ENCODE data around the gene OR8G5. TPM values are rescaled to one million over a fixed set of nuclear protein-coding genes. Genes with fewer than 3 reads are reported as not detected.

The OR8G5 gene
- total and polyA plus RNA-seq, 2 experiments from 2014 or later, result not detected

DNA sequence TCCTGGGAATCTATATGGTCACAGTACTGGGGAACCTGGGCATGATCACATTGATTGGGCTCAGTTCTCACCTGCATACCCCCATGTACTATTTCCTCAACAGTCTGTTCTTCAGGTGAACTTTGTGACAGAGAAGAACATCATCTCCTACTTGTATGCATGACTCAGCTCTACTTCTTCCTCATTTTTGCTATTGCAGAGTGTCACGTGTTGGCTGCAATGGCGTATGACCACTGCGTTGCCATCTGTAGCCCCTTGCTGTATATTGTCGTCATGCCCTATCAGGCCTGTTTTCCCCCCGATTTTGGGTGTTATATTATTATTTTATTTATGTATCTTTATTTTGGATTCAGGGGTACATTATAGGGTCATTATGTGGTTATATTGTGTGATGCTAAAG is 17.7 kb upstream of the OR8G5 start:
- Histone ChIP-seq H4K20me1 (replicated peaks; ENCODE audit: insufficient read depth) (no peaks in the 10 kb centered on the region), H3K9me2 (ENCODE audit: insufficient read depth) (no peaks in the 10 kb centered on the region), H3F3A (replicated peaks; ENCODE audit: low read depth) (no peaks in the 10 kb centered on the region), H3K4me2 (no peak overlapping the region), H3K36me3 (ENCODE audit: insufficient read depth) (no peaks in the 10 kb centered on the region), H3K27ac (ENCODE audit: low read depth) (no peak overlapping the region), H3K4me3 (no peak overlapping the region), H3K27me3 (ENCODE audit: insufficient read depth) (no peaks in the 10 kb centered on the region), H3K4me1 (ENCODE audit: insufficient read depth) (no peaks in the 10 kb centered on the region), H3K79me2 (replicated peaks; ENCODE audit: insufficient read depth) (no peaks in the 10 kb centered on the region), H2AFZ (no peak overlapping the region)
- Mint-ChIP-seq H3K36me3 (ENCODE audit: low read depth) (no peaks in the 10 kb centered on the region), H3K27me3 (ENCODE audit: insufficient read depth, low read depth, poor library complexity) (no peaks in the 10 kb centered on the region), H3K4me3 (no peak overlapping the region), H3K9me3 (no peaks in the 10 kb centered on the region), H3K27ac (no peak overlapping the region), H3K4me1 (no peaks in the 10 kb centered on the region)
- TF ChIP-seq JUNB (IDR thresholded peaks at IDR 0.05; ENCODE audit: unreplicated experiment) (no peak), NANOG (IDR thresholded peaks at IDR 0.05; ENCODE audit: borderline replicate concordance) (no peak), EZH2phosphoT487 (IDR thresholded peaks at IDR 0.05; ENCODE audit: unreplicated experiment) (no peak), STAT1 (IDR thresholded peaks at IDR 0.05; ENCODE audit: unreplicated experiment) (no peak), REST (IDR thresholded peaks at IDR 0.05; ENCODE audit: unreplicated experiment) (no peak), EZH2 (IDR thresholded peaks at IDR 0.05; ENCODE audit: low read depth, unreplicated experiment) (no peak), ZNF114 (CRISPR knock-in tag; IDR thresholded peaks at IDR 0.05) (no peak), POLR2AphosphoS5 (IDR thresholded peaks at IDR 0.05; ENCODE audit: low read depth) (no peak), ZNF331 (CRISPR knock-in tag; IDR thresholded peaks at IDR 0.05; ENCODE audit: low read depth) (no peak), CREB1 (CRISPR knock-in tag; IDR thresholded peaks at IDR 0.05; ENCODE audit: low read depth) (no peak), ZNF462 (CRISPR knock-in tag; IDR thresholded peaks at IDR 0.05) (no peak), CTCF (conservative IDR thresholded peaks at IDR 0.05; ENCODE audit: low read depth in 2 of 2) (no peak)
- TF ChIP-seq, protein P1, sequence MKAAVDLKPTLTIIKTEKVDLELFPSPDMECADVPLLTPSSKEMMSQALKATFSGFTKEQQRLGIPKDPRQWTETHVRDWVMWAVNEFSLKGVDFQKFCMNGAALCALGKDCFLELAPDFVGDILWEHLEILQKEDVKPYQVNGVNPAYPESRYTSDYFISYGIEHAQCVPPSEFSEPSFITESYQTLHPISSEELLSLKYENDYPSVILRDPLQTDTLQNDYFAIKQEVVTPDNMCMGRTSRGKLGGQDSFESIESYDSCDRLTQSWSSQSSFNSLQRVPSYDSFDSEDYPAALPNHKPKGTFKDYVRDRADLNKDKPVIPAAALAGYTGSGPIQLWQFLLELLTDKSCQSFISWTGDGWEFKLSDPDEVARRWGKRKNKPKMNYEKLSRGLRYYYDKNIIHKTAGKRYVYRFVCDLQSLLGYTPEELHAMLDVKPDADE (IDR thresholded peaks at IDR 0.05), result no peak
- no peak for DNase-seq (ENCODE audit: low spot score)
- no peak for ATAC-seq
